H1 (cell line): ENCODE results near the gene TMCC3. TPM values are rescaled to one million over a fixed set of nuclear protein-coding genes. Genes with fewer than 3 reads are reported as not detected.

ENCODE experiments used
- CTCF ChIA-PET: fragments of 300-600 bp; sonication (Branson Sonifier 250); formaldehyde crosslinking; loops from one replicate; lab custom pipeline; 2021; ENCODE audit not compliant: partially characterized antibody; lab: Charles Lee
- POLR2A ChIA-PET: fragments of 300-600 bp; sonication (Branson Sonifier 250); formaldehyde crosslinking; loops from one replicate; lab custom pipeline; 2021; ENCODE audit warnings: inconsistent platforms; ENCODE audit not compliant: partially characterized antibody; lab: Charles Lee
- DNase-seq, 2 experiments: peaks; one replicate each; pipeline versions ENCODE4 v3.0.0 to v3.0.0-alpha.2; 2010 to 2022; ENCODE audit warnings: low spot score in 2 of 2, low read depth in 1 of 2, mixed read lengths in 1 of 2
- FAIRE-seq: peaks from 2 replicates; lab custom pipeline; 2011; peaks lifted over from hg19 to GRCh38; lab: Jason Lieb, UNC
- H2AFZ ChIP-seq: 2 replicates; pipeline ENCODE4 v1.8.1; 2012; ENCODE audit warnings: low read length, inconsistent platforms
- H2AK5ac ChIP-seq: 2 replicates; pipeline ENCODE4 v1.6.1; 2013; ENCODE audit warnings: low read depth, low read length
- H2BK120ac ChIP-seq: replicated peaks from 2 replicates; pipeline ENCODE3; 2013; ENCODE audit warnings: low read depth, low read length, inconsistent platforms
- H2BK12ac ChIP-seq: 2 replicates; pipeline ENCODE4 v1.6.1; 2013; ENCODE audit warnings: low read depth, low read length
- H2BK15ac ChIP-seq: 2 replicates; pipeline ENCODE4 v1.6.1; 2013; ENCODE audit warnings: low read length
- H2BK20ac ChIP-seq: 2 replicates; pipeline ENCODE4 v1.6.1; 2013; ENCODE audit warnings: low read length
- H2BK5ac ChIP-seq: 2 replicates; pipeline ENCODE4 v1.6.1; 2013; ENCODE audit warnings: low read depth, low read length
- H3K14ac ChIP-seq: 2 replicates; pipeline ENCODE4 v1.6.1; 2013; ENCODE audit warnings: inconsistent platforms; ENCODE audit not compliant: insufficient read length
- H3K18ac ChIP-seq: 2 replicates; pipeline ENCODE4 v1.6.1; 2013; ENCODE audit warnings: low read length; ENCODE audit errors: extremely low read depth
- H3K23ac ChIP-seq: 2 replicates; pipeline ENCODE4 v1.6.1; 2013; ENCODE audit warnings: inconsistent platforms; ENCODE audit not compliant: insufficient read length
- H3K23me2 ChIP-seq: 2 replicates; pipeline ENCODE4 v1.6.1; 2013; ENCODE audit warnings: low read depth, low read length
- H3K27ac ChIP-seq: 2 replicates; pipeline ENCODE4 v1.6.1; 2011; ENCODE audit warnings: low read depth, low read length, inconsistent platforms
- H3K27me3 ChIP-seq, 4 experiments: replicated peaks in 1 of 4; 1 replicate in 1 of 4; 2 replicates in 3 of 4; pipeline versions ENCODE4 v1.6.1 to v1.8.1; 2011 to 2013; ENCODE audit warnings: low read length in 3 of 4, mild to moderate bottlenecking in 3 of 4, inconsistent platforms in 2 of 4, mixed read lengths in 2 of 4, moderate library complexity in 1 of 4; ENCODE audit not compliant: control insufficient read depth in 3 of 4, insufficient read depth in 3 of 4; ENCODE audit errors: extremely low read depth in 1 of 4
- H3K36me3 ChIP-seq, 4 experiments: 2 replicates each; pipeline versions ENCODE4 v1.6.1 to v1.8.1; 2011 to 2013; ENCODE audit warnings: mild to moderate bottlenecking in 4 of 4, low read length in 3 of 4, moderate library complexity in 2 of 4, control low read depth in 1 of 4, inconsistent platforms in 1 of 4; ENCODE audit not compliant: insufficient read depth in 4 of 4, control insufficient read depth in 2 of 4
- H3K4ac ChIP-seq: replicated peaks from 2 replicates; pipeline ENCODE3; 2013; ENCODE audit warnings: low read length, low read depth, mixed read lengths, inconsistent platforms; ENCODE audit not compliant: insufficient read length
- H3K4me1 ChIP-seq, 4 experiments: replicated peaks in 1 of 4; 1 replicate in 1 of 4; 2 replicates in 3 of 4; pipeline versions ENCODE4 v1.6.1 to v1.8.1; 2011 to 2013; ENCODE audit warnings: low read length in 3 of 4, inconsistent platforms in 2 of 4, mixed read lengths in 1 of 4; ENCODE audit not compliant: insufficient read depth in 4 of 4, control insufficient read depth in 3 of 4
- H3K4me2 ChIP-seq, 2 experiments: 2 replicates each; pipeline versions ENCODE4 v1.6.1 to v1.8.1; 2011 to 2013; ENCODE audit warnings: low read depth in 2 of 2, low read length in 2 of 2, control low read depth in 1 of 2, inconsistent platforms in 1 of 2, mild to moderate bottlenecking in 1 of 2; ENCODE audit not compliant: insufficient read depth in 1 of 2
- H3K4me3 ChIP-seq, 4 experiments: fragments of 200-600, 300-600 bp in 1 of 4; sonication (generic), shearing (Covaris generic), sonication (Bioruptor Twin) in 1 of 4; 2 replicates each; pipeline versions ENCODE4 v1.5.1 to v1.8.1; 2011 to 2016; ENCODE audit warnings: low read length in 4 of 4, low read depth in 3 of 4, control low read depth in 2 of 4, inconsistent platforms in 2 of 4, mild to moderate bottlenecking in 2 of 4, mixed read lengths in 1 of 4, moderate library complexity in 1 of 4; ENCODE audit not compliant: insufficient read depth in 2 of 4; ENCODE audit errors: extremely low read depth in 1 of 4
- H3K56ac ChIP-seq: replicated peaks from 2 replicates; pipeline ENCODE3; 2013; ENCODE audit warnings: low read depth, mild to moderate bottlenecking, mixed read lengths, low read length, inconsistent platforms; ENCODE audit not compliant: insufficient read length
- H3K79me1 ChIP-seq: 2 replicates; pipeline ENCODE4 v1.6.1; 2013; ENCODE audit warnings: low read depth, low read length, control low read depth
- H3K79me2 ChIP-seq, 2 experiments: 2 replicates each; pipeline versions ENCODE4 v1.6.1 to v1.8.1; 2012 to 2013; ENCODE audit warnings: low read length in 2 of 2, mild to moderate bottlenecking in 2 of 2, inconsistent platforms in 1 of 2; ENCODE audit not compliant: insufficient read depth in 2 of 2, control insufficient read depth in 1 of 2
- H3K9ac ChIP-seq, 4 experiments: replicated peaks in 1 of 4; 1 replicate in 1 of 4; 2 replicates in 3 of 4; pipeline versions ENCODE4 v1.6.1 to v1.8.1; 2011 to 2013; ENCODE audit warnings: low read depth in 3 of 4, low read length in 3 of 4, control low read depth in 2 of 4, mild to moderate bottlenecking in 2 of 4, moderate library complexity in 2 of 4, inconsistent platforms in 1 of 4; ENCODE audit errors: extremely low read depth in 1 of 4
- H3K9me3 ChIP-seq, 2 experiments: 2 replicates each; pipeline versions ENCODE4 v1.6.1 to v1.8.1; 2012 to 2013; ENCODE audit warnings: mild to moderate bottlenecking in 2 of 2, moderate library complexity in 2 of 2, control low read depth in 1 of 2, inconsistent platforms in 1 of 2, low read depth in 1 of 2, low read length in 1 of 2, mixed read lengths in 1 of 2; ENCODE audit not compliant: insufficient read depth in 2 of 2
- H4K20me1 ChIP-seq, 2 experiments: replicated peaks in 1 of 2; 2 replicates each; pipeline versions ENCODE3 to v1.8.1; 2011 to 2013; ENCODE audit warnings: inconsistent platforms in 2 of 2, low read length in 2 of 2, mild to moderate bottlenecking in 1 of 2; ENCODE audit not compliant: insufficient read depth in 2 of 2, control insufficient read depth in 1 of 2
- H4K5ac ChIP-seq: 2 replicates; pipeline ENCODE4 v1.6.1; 2013; ENCODE audit warnings: low read length, low read depth, mixed read lengths, inconsistent platforms; ENCODE audit not compliant: insufficient read length
- H4K8ac ChIP-seq: 2 replicates; pipeline ENCODE4 v1.8.0; 2013; ENCODE audit warnings: mild to moderate bottlenecking, moderate library complexity, low read length, inconsistent platforms; ENCODE audit not compliant: insufficient read depth; ENCODE audit errors: extremely low read depth
- H4K91ac ChIP-seq: replicated peaks from 2 replicates; pipeline ENCODE3; 2013; ENCODE audit warnings: low read length, mixed read lengths, inconsistent platforms; ENCODE audit not compliant: insufficient read length
- ATF3 ChIP-seq: IDR thresholded peaks from 2 replicates; pipeline ENCODE4 v1.6.1; 2011; ENCODE audit warnings: low read depth, mild to moderate bottlenecking, low read length; ENCODE audit not compliant: insufficient read depth
- BACH1 ChIP-seq: IDR thresholded peaks from 2 replicates; pipeline ENCODE4 v1.6.1; 2012; ENCODE audit warnings: low read length, improper control_type of control experiment
- BCL11A ChIP-seq, 2 experiments: IDR thresholded peaks; one replicate each; pipeline ENCODE4 v1.6.1; 2011; ENCODE audit warnings: low read depth in 2 of 2, low read length in 2 of 2, mild to moderate bottlenecking in 2 of 2
- BRCA1 ChIP-seq: IDR thresholded peaks from 2 replicates; pipeline ENCODE4 v1.6.1; 2012; ENCODE audit warnings: low read depth, low read length, improper control_type of control experiment
- CBX8 ChIP-seq: fragments of 300-800, 300-1000 bp; sonication (generic); IDR thresholded peaks from 2 replicates; pipeline ENCODE4 v1.7.1; 2016; ENCODE audit warnings: low read depth, low read length, borderline replicate concordance
- CHD2 ChIP-seq: IDR thresholded peaks from 2 replicates; pipeline ENCODE4 v1.6.1; 2012; ENCODE audit warnings: low read length, improper control_type of control experiment
- E2F6 ChIP-seq: IDR thresholded peaks from 2 replicates; pipeline ENCODE4 v1.6.1; 2012; ENCODE audit warnings: inconsistent platforms
- RNF2 ChIP-seq: fragments of 200-900, 300-1000 bp; sonication (generic); IDR thresholded peaks from 2 replicates; pipeline ENCODE4 v1.7.1; 2016; ENCODE audit warnings: borderline replicate concordance, low read depth, mild to moderate bottlenecking, antibody characterized with exemption, low read length; ENCODE audit not compliant: poor library complexity, severe bottlenecking; ENCODE audit errors: missing control alignments
- RXRA ChIP-seq: IDR thresholded peaks from 2 replicates; pipeline ENCODE4 v1.6.1; 2011; ENCODE audit warnings: low read depth, mild to moderate bottlenecking, low read length, moderate library complexity; ENCODE audit not compliant: insufficient read depth
- SP1 ChIP-seq: IDR thresholded peaks from 2 replicates; pipeline ENCODE4 v1.6.1; 2011; ENCODE audit warnings: low read depth, low read length
- SP2 ChIP-seq: IDR thresholded peaks from 2 replicates; pipeline ENCODE4 v1.6.1; 2012; ENCODE audit warnings: mild to moderate bottlenecking, low read length, inconsistent platforms
- SP4 ChIP-seq: IDR thresholded peaks from 2 replicates; pipeline ENCODE4 v1.6.1; 2012; ENCODE audit warnings: low read length, inconsistent platforms
- TCF12 ChIP-seq: IDR thresholded peaks from 2 replicates; pipeline ENCODE4 v1.6.1; 2011; ENCODE audit warnings: low read depth, mild to moderate bottlenecking, low read length
- YY1 ChIP-seq: IDR thresholded peaks from 2 replicates; pipeline ENCODE4 v1.6.1; 2011; ENCODE audit warnings: low read depth, mild to moderate bottlenecking, low read length
- WGBS, 2 experiments: shearing (Covaris generic) in 1 of 2; methylation state at CpG; one replicate each; pipeline versions ENCODE4 v1.1.6 to v1.1.7; 2013 to 2015; ENCODE audit warnings: low lambda C conversion rate in 2 of 2, mixed read lengths in 2 of 2, inconsistent platforms in 1 of 2, low coverage in 1 of 2, missing lambda C conversion rate in 1 of 2; ENCODE audit not compliant: insufficient replicate concordance in 2 of 2, insufficient coverage in 1 of 2, insufficient read length in 1 of 2; ENCODE audit errors: extremely low coverage in 1 of 2, missing lambda C conversion rate in 1 of 2; 5-methylcytosine and 5-hydroxymethylcytosine counted together
- polyA plus RNA-seq, 7 experiments: library from polyadenylated mRNA; depleted of rRNA in 3 of 7; stranded (reverse) in 5 of 7; unstranded in 2 of 7; fragments of >200 nt in 5 of 7; fragments of 200-250 nt in 2 of 7; gene quantifications; 1 replicate in 5 of 7; 2 replicates in 1 of 7; 4 replicates in 1 of 7; pipeline versions ENCODE4 v1.2.1 to v1.2.3, GENCODE V29; 2011 to 2013; ENCODE audit warnings: missing spikeins in 2 of 7, mixed read lengths in 2 of 7
- total RNA-seq: library from RNA; stranded (reverse); fragmentation: NEBNext Ultra II Directional; extraction: Animal tissue kit (Norgen Biotek cat#: 25700); gene quantifications from 2 replicates; pipeline ENCODE4 v1.2.1, GENCODE V29; 2021

TMCC3 gene
- total and polyA plus RNA-seq, 2 of the 8 experiments (the other 6 are each of a cell fraction or from before 2014, with no cell fraction given): 1.7 to 4.1 TPM

- ChIA-PET CTCF (interaction anchor here (1.4 kb wide), 2 partner anchors 8 to 12 kb away, joined by 3 read pairs; no protein-coding TSS in a partner anchor), POLR2A (no interaction called here)
- 79% methylated on average over 4 of the region's 4 CpGs; no CpG with 5 or more reads in 1 of the 2 experiments for WGBS, 2 experiments
- no peaks in the 10 kb centered on the region for H3K27me3 ChIP-seq
- DNase-seq (no peak), FAIRE-seq (no peak)
- no peak overlapping the region for H2BK120ac ChIP-seq
- no peaks in the 10 kb centered on the region for H3K79me2 ChIP-seq
- no peaks in the 10 kb centered on the region for H3K79me1 ChIP-seq
- H4K5ac ChIP-seq: no peak overlapping the region
- no peak overlapping the region for H2BK15ac ChIP-seq
- H3K18ac ChIP-seq: no peak overlapping the region
- H3K9ac ChIP-seq: no peak overlapping the region
- H4K8ac ChIP-seq: no peak overlapping the region
- no peaks in the 10 kb centered on the region for H3K9me3 ChIP-seq
- no peak overlapping the region for H3K14ac ChIP-seq
- no peak overlapping the region for H2AFZ ChIP-seq
- no peak overlapping the region for H3K4me3 ChIP-seq
- H3K56ac ChIP-seq: no peak overlapping the region
- H3K23me2 ChIP-seq: no peaks in the 10 kb centered on the region
- no peak overlapping the region for H3K27ac ChIP-seq
- no peaks in the 10 kb centered on the region for H3K4me1 ChIP-seq
- TF ChIP-seq ATF3 (no peak), TCF12 (no peak), BCL11A (IDR thresholded peaks at IDR 0.05; ENCODE audit: low read depth in 2 of 2, low read length in 2 of 2) (no peak), CHD2 (no peak), E2F6 (no peak), BRCA1 (no peak), SP4 (no peak), RXRA (no peak), BACH1 (no peak), RNF2 (no peak), SP2 (no peak), SP1 (no peak), YY1 (no peak), CBX8 (no peak)
- no peak overlapping the region for H4K91ac ChIP-seq
- no peak overlapping the region for H3K4me2 ChIP-seq
- no peaks in the 10 kb centered on the region; a peak in 1 of 8 replicates for H3K36me3 ChIP-seq
- H3K23ac ChIP-seq: no peak overlapping the region
- no peak overlapping the region for H2BK12ac ChIP-seq
- no peak overlapping the region for H2AK5ac ChIP-seq
- no peak overlapping the region for H2BK5ac ChIP-seq
- H4K20me1 ChIP-seq: no peaks in the 10 kb centered on the region
- H2BK20ac ChIP-seq: no peak overlapping the region
- H3K4ac ChIP-seq: no peak overlapping the region
Measured at GRCh38 chr12:94602024-94602423, 48.3 kb downstream of the TMCC3 start.
